HG02588 (cell line): ENCODE measurements around the gene HRH2.

ENCODE experiments used
- ATAC-seq: cut with Tn5 transposase; IDR thresholded peaks from one replicate; pipeline ENCODE4 v1.9.1; 2021; ENCODE audit warnings: mild to moderate bottlenecking, moderate library complexity; ENCODE audit not compliant: unreplicated experiment

The HRH2 gene

GRCh38 chr5:175690586-175690985 is 32.7 kb downstream of the HRH2 start:
- ATAC-seq = no peak

- ATAC-seq = no peak
Observed at GRCh38 chr5:175691761-175692160, 33.9 kb downstream of the HRH2 start.

GRCh38 chr5:175692235-175692995 is 34.5 kb downstream of the HRH2 start:
- ATAC-seq = no peak

- no peak for ATAC-seq
Observed at GRCh38 chr5:175692996-175693710, 35.3 kb downstream of the HRH2 start.

GRCh38 chr5:175693741-175694140 is 35.9 kb downstream of the HRH2 start:
- no peak for ATAC-seq

GRCh38 chr5:175694371-175695160 is 36.7 kb downstream of the HRH2 start:
- ATAC-seq = no peak

GRCh38 chr5:175695161-175696126 is 37.6 kb downstream of the HRH2 start:
- no peak for ATAC-seq

GRCh38 chr5:175696139-175696854 is 38.4 kb downstream of the HRH2 start:
- no peak for ATAC-seq

GRCh38 chr5:175696855-175697198 is 39.0 kb downstream of the HRH2 start:
- no peak for ATAC-seq

- no peak for ATAC-seq
Observed at GRCh38 chr5:175697846-175698245, 40.0 kb downstream of the HRH2 start.

- no peak for ATAC-seq
Observed at GRCh38 chr5:175698401-175699115, 40.7 kb downstream of the HRH2 start.

- ATAC-seq = no peak
Observed at GRCh38 chr5:175700991-175701390, 43.1 kb downstream of the HRH2 start.

GRCh38 chr5:175701797-175702196 is 43.9 kb downstream of the HRH2 start:
- ATAC-seq = no peak

- ATAC-seq = no peak
Observed at GRCh38 chr5:175706499-175706898, 48.6 kb downstream of the HRH2 start.

- ATAC-seq = no peak
Observed at GRCh38 chr5:175707751-175708375, 50.0 kb downstream of the HRH2 start.

GRCh38 chr5:175709276-175709781 is 51.5 kb downstream of the HRH2 start:
- ATAC-seq = no peak

- ATAC-seq = no peak
Observed at GRCh38 chr5:175710326-175710725, 52.5 kb downstream of the HRH2 start.

GRCh38 chr5:175711031-175711430 is 53.2 kb downstream of the HRH2 start:
- ATAC-seq = no peak
